Fibroblast of the aortic adventitia (primary cell): ENCODE measurements around the gene RYK. TPM values are rescaled to one million over a fixed set of nuclear protein-coding genes. Genes with fewer than 3 reads are reported as not detected.
"Not testable (repeated sequence)": the region's sequence is repeated elsewhere in the genome, so short reads cannot be mapped to it uniquely, and the experiment has no call there.

Source experiments
- DNase-seq: peaks from one replicate; pipeline ENCODE4 v3.0.0-alpha.2; 2010; ENCODE audit warnings: low read depth
- H3K4me3 ChIP-seq: 2 replicates; pipeline ENCODE4 v1.5.1; 2011; ENCODE audit warnings: low read depth, mild to moderate bottlenecking, control low read depth, low read length, moderate library complexity
- total RNA-seq: library from RNA; depleted of rRNA; stranded (reverse); fragments of >200 nt; gene quantifications from 2 replicates; pipeline ENCODE4 v1.2.3, GENCODE V29; 2012; ENCODE audit warnings: low replicate concordance
- TF ChIP-seq, protein P1 (sequence below): IDR thresholded peaks from 2 replicates; pipeline ENCODE4 v1.5.1; 2011; ENCODE audit warnings: mild to moderate bottlenecking, low read length, control low read depth, inconsistent platforms; ENCODE audit not compliant: insufficient read depth

Gene RYK
- total RNA-seq, 1 donor = 87.2 TPM

DNA sequence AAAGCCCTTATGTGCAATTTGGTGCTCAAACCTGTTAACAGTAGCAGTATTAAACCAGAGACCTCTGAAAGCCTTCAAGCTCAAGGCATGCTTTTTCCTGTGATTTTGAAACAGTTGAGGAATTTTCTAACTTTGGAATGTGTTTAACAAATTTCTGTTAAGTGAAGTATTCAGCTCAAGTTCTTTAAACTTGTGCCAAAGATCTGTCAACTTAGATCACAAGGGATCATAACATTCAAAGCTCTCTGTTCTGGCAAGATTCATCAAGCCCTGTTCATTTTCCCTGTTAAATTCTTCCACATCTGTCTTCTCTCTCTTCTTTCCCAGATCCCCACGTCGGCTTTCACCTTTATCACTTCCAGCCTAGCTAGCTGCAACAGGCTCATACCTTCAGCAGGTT, 28.8 kb upstream of the RYK start:
- TF ChIP-seq, protein P1, sequence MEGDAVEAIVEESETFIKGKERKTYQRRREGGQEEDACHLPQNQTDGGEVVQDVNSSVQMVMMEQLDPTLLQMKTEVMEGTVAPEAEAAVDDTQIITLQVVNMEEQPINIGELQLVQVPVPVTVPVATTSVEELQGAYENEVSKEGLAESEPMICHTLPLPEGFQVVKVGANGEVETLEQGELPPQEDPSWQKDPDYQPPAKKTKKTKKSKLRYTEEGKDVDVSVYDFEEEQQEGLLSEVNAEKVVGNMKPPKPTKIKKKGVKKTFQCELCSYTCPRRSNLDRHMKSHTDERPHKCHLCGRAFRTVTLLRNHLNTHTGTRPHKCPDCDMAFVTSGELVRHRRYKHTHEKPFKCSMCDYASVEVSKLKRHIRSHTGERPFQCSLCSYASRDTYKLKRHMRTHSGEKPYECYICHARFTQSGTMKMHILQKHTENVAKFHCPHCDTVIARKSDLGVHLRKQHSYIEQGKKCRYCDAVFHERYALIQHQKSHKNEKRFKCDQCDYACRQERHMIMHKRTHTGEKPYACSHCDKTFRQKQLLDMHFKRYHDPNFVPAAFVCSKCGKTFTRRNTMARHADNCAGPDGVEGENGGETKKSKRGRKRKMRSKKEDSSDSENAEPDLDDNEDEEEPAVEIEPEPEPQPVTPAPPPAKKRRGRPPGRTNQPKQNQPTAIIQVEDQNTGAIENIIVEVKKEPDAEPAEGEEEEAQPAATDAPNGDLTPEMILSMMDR = no peak
- DNase-seq = peak; percentile 21
- no peak overlapping the region for H3K4me3 ChIP-seq

DNA sequence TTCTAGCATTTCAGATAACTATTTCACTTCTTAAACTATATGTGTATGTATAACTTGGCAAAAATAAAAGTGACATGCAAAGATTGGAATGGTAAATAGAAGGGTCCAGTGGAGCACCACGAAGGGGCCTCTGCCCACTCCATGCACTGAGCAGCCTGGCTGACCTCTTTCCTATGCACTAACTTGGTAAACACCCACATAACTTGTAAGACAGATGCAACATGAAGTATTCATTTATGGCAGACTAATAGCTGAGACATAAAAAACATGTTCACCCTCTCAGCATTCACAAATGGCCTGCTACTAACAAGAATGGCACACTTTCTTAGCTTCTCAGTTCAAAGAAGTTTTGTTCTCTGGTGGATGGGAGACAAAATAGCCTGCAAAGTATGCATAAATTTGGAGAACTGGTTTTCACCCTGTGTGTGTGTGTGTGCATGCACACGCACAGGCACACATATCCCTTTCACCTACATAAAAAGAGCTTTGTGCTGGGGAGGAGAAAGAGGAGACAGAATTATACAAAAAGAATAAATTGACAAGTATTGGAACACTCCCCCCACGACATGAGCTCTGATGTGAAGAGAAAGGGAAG, 26.5 kb upstream of the RYK start:
- no peak for DNase-seq
- TF ChIP-seq, protein P1 = no peak
- H3K4me3 ChIP-seq = no peak overlapping the region

DNA sequence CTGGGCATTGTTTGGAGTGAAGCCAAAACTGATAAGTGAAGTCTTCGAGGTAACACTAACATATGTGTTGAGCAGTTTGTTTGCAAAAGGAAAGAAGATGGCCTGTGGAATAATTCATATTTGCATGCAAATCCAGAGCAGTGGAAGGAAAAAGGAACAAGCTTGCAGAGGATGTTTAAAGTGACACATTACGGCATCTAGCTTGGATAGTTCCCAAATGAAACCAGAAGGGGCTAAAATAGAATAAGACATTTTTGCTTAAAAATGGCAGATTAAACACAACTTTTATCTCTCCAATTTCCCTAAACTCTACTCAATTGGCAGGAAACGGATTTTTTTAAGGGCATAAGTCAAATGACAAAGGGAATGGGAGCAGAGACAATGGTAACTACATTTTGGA, 25.4 kb upstream of the RYK start:
- no peak for DNase-seq
- TF ChIP-seq, protein P1 = no peak
- H3K4me3 ChIP-seq = no peak overlapping the region

DNA sequence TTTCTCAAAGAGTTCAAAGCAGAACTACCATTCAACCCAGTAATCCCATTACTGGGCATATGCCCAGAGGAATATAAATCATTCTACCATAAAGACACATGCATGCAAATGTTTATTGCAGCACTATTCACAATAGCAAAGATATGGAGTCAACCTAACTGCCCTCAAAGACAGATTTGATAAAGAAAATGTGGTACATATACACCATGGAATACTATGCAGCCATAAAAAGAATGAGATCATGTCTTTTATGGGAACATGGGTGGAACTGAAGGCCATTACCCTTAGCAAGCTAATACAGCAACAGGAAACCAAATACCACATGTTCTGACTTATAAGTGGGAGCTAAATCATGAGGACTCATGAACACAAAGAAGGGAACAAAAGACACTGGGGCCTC, 24.5 kb upstream of the RYK start:
- not testable (repeated sequence) for H3K4me3 ChIP-seq, DNase-seq

DNA sequence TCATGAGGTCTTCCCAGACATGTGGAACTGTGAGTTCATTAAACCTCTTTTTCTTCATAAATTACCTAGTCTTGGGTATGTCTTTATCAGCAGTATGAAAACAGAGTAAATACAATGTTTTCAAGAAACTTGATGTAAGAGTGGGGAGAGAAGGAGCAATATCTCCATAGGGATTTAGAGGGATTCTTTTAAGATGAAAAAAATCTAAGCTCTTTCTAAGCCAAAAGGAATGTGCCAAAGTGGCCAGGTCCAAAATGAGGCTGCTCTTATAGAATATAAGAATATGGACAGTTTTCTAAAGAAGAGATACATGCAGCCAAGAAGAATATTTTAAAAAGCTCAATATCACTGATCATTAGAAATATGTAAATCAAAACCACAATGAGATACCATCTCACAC, 23.9 kb upstream of the RYK start:
- DNase-seq = peak; percentile 55
- no peak overlapping the region for H3K4me3 ChIP-seq
- TF ChIP-seq, protein P1 = no peak

DNA sequence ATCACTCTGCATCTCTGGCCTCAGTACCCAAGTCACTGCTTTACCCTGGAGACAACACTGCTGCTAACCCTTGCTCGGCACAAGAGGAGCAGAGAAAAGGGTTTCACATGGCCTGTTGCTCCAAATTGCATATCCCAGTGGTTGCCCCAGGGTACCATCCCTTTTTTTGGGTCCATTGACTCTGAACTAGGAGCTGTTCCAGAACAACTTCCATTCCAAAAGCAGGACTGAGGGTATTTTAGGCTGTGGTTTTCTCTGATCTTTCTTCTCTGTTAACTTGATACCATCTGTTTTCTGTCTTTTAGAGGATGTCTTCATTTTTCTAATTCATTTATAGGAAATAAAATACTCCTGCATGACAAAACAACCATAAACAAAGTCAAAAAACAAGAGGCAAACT, 17.3 kb upstream of the RYK start:
- TF ChIP-seq, protein P1 = no peak
- H3K4me3 ChIP-seq = no peak overlapping the region
- DNase-seq = no peak

DNA sequence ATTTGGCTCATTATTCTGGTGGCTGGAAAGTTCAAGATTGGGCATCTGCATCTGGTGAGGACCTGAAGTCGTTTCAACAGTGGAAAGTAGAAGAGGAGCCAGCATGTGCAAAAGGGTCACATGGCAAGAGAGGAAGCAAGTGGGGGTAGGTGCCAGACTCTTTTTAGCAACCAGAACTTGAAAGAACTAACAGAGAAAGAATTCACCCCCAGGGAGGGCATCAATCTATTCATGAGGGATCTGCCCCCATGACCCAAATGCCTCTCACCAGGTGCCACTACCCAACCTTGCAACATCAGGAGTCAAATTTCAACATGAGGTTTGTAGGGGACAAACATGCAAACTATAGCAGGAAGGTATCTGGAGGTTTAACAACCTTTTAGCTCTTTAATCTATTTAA, 10.3 kb upstream of the RYK start:
- H3K4me3 ChIP-seq = no peak overlapping the region
- no peak for DNase-seq
- TF ChIP-seq, protein P1 = no peak
